Stimulated activated CD8-positive, alpha-beta memory T cell treated with anti-CD3 and anti-CD28 coated beads, Interleukin-15, amount 100 ng/mL, for 24 hours (primary cell): ENCODE measurements around the gene ZNF653.
"Not testable (repeated sequence)": the region's sequence is repeated elsewhere in the genome, so short reads cannot be mapped to it uniquely, and the experiment has no call there.

Experiments used
- DNase-seq: peaks from one replicate; pipeline ENCODE4 v3.0.0-alpha.2; 2020; ENCODE audit warnings: low read depth

The ZNF653 gene

GRCh38 chr19:11481534-11482383 lies 23.9 kb downstream of the ZNF653 start:
- DNase-seq = peak; percentile 41

GRCh38 chr19:11480715-11481533 lies 24.7 kb downstream of the ZNF653 start, which contains the start of gene ELAVL3:
Gene ELAVL3, minus strand, starts transcription at chr19:11481046. Its CDS starts 438 bp downstream, at chr19:11480608.
- DNase-seq = no peak

GRCh38 chr19:11479898-11480714 lies 25.5 kb downstream of the ZNF653 start:
- no peak for DNase-seq

GRCh38 chr19:11479090-11479897 lies 26.3 kb downstream of the ZNF653 start:
- no peak for DNase-seq

GRCh38 chr19:11478167-11479089 lies 27.2 kb downstream of the ZNF653 start:
- no peak for DNase-seq

- no peak for DNase-seq
Observed at GRCh38 chr19:11475861-11476260, 29.8 kb downstream of the ZNF653 start.

GRCh38 chr19:11475343-11475742 lies 30.3 kb downstream of the ZNF653 start:
- DNase-seq = not testable (repeated sequence)

- DNase-seq = no peak
Observed at GRCh38 chr19:11473725-11474124, 31.9 kb downstream of the ZNF653 start.

GRCh38 chr19:11468266-11468845 lies 37.3 kb downstream of the ZNF653 start:
- not testable (repeated sequence) for DNase-seq

GRCh38 chr19:11465600-11465999 lies 40.0 kb downstream of the ZNF653 start:
- no peak for DNase-seq

- DNase-seq = no peak
Observed at GRCh38 chr19:11464333-11465265, 41.0 kb downstream of the ZNF653 start.

GRCh38 chr19:11463391-11463790 lies 42.2 kb downstream of the ZNF653 start:
- no peak for DNase-seq

- DNase-seq = no peak
Observed at GRCh38 chr19:11461453-11461852, 44.2 kb downstream of the ZNF653 start.

GRCh38 chr19:11460207-11460606 lies 45.4 kb downstream of the ZNF653 start:
- DNase-seq = no peak

GRCh38 chr19:11458912-11459311 lies 46.7 kb downstream of the ZNF653 start:
- not testable (repeated sequence) for DNase-seq

- no peak for DNase-seq
Observed at GRCh38 chr19:11458236-11458900, 47.3 kb downstream of the ZNF653 start.

- DNase-seq = no peak
Observed at GRCh38 chr19:11457831-11458230, 47.8 kb downstream of the ZNF653 start.

GRCh38 chr19:11457115-11457514 lies 48.5 kb downstream of the ZNF653 start:
- DNase-seq = no peak
